NAMALWA (cell line): Measurements from ENCODE around the gene DOCK7.
"Not testable (repeated sequence)": the region's sequence is repeated elsewhere in the genome, so short reads cannot be mapped to it uniquely, and the experiment has no call there.

Experiments
- DNase-seq: peaks from one replicate; pipeline ENCODE4 v3.0.0-alpha.2; 2015; ENCODE audit warnings: low spot score

The DOCK7 gene

GRCh38 chr1:62612770-62613169 is 75.4 kb downstream of the DOCK7 start:
- DNase-seq: no peak

GRCh38 chr1:62610588-62610987 is 77.6 kb downstream of the DOCK7 start:
- not testable (repeated sequence) for DNase-seq

GRCh38 chr1:62608905-62609304 is 79.3 kb downstream of the DOCK7 start:
- DNase-seq: no peak

GRCh38 chr1:62601457-62601856 is 86.7 kb downstream of the DOCK7 start:
- DNase-seq: no peak

GRCh38 chr1:62599044-62599443 is 89.1 kb downstream of the DOCK7 start:
- DNase-seq: no peak

GRCh38 chr1:62597281-62597680 is 90.9 kb downstream of the DOCK7 start, which contains the start of gene ANGPTL3:
Gene ANGPTL3, plus strand, starts transcription at chr1:62597520. Its CDS starts 47 bp downstream, at chr1:62597567.
- DNase-seq: no peak

GRCh38 chr1:62595647-62596046 is 92.5 kb downstream of the DOCK7 start:
- no peak for DNase-seq

GRCh38 chr1:62593825-62594394 is 94.3 kb downstream of the DOCK7 start:
- DNase-seq: no peak

- no peak for DNase-seq
Measured at GRCh38 chr1:62590970-62591368, 97.2 kb downstream of the DOCK7 start.

GRCh38 chr1:62590255-62590969 is 97.8 kb downstream of the DOCK7 start:
- DNase-seq: no peak

GRCh38 chr1:62589321-62589720 is 98.9 kb downstream of the DOCK7 start:
- no peak for DNase-seq

GRCh38 chr1:62588000-62588399 is 100.2 kb downstream of the DOCK7 start:
- no peak for DNase-seq

GRCh38 chr1:62585469-62586155 is 102.6 kb downstream of the DOCK7 start:
- no peak for DNase-seq

GRCh38 chr1:62573675-62574074 is 114.5 kb downstream of the DOCK7 start:
- no peak for DNase-seq

- DNase-seq: no peak
Measured at GRCh38 chr1:62572476-62572875, 115.7 kb downstream of the DOCK7 start.

GRCh38 chr1:62571517-62571916 is 116.7 kb downstream of the DOCK7 start:
- not testable (repeated sequence) for DNase-seq

GRCh38 chr1:62567926-62568325 is 120.3 kb downstream of the DOCK7 start:
- not testable (repeated sequence) for DNase-seq

GRCh38 chr1:62567182-62567581 is 121.0 kb downstream of the DOCK7 start:
- DNase-seq: not testable (repeated sequence)

GRCh38 chr1:62561306-62561705 is 126.9 kb downstream of the DOCK7 start:
- no peak for DNase-seq

GRCh38 chr1:62544570-62544969 is 143.6 kb downstream of the DOCK7 start:
- no peak for DNase-seq

- no peak for DNase-seq
Measured at GRCh38 chr1:62541048-62541447, 147.1 kb downstream of the DOCK7 start.

GRCh38 chr1:62539028-62539447 is 149.1 kb downstream of the DOCK7 start:
- no peak for DNase-seq

GRCh38 chr1:62536865-62537264 is 151.3 kb downstream of the DOCK7 start:
- no peak for DNase-seq
